Measurements from ENCODE around the gene FADS2. TPM values are rescaled to one million over a fixed set of nuclear protein-coding genes. Genes with fewer than 3 reads are reported as not detected.

FADS2 gene
- total and polyA plus RNA-seq, 9 of the 15 experiments (the other 6 are each of a cell fraction or from before 2014, with no cell fraction given), result 2.9 to 42.8 (median 16.2) TPM

DNA sequence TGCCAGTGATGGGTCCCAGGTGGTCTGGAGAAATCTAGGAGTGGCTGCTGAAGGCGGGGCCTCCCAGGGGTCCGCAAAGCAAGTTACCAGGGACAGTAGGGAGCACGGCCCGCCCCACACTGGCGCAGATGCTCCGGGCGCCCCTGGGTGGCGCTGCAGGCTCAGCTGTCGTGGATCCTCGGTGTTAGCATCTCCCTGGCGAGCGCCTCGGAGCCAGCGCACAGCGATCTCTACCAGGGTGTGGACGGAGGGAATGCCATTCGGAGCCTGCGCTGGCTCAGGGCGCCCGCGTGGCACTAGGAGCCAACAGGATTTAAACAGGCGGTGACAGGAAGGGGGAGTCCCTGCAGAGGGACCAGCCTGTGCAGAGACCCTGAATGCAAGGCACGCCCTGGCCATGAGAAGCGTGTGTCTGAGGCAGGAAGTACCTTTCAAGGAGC lies 43.1 kb downstream of the FADS2 start (continued):
- TF ChIP-seq, protein P1, sequence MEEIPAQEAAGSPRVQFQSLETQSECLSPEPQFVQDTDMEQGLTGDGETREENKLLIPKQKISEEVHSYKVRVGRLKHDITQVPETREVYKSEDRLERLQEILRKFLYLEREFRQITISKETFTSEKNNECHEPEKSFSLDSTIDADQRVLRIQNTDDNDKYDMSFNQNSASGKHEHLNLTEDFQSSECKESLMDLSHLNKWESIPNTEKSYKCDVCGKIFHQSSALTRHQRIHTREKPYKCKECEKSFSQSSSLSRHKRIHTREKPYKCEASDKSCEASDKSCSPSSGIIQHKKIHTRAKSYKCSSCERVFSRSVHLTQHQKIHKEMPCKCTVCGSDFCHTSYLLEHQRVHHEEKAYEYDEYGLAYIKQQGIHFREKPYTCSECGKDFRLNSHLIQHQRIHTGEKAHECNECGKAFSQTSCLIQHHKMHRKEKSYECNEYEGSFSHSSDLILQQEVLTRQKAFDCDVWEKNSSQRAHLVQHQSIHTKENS (CRISPR knock-in tag; IDR thresholded peaks at IDR 0.05), result no peak
- no peak for TF ChIP-seq BDP1 (IDR thresholded peaks at IDR 0.05; ENCODE audit: insufficient read depth, insufficient read length)
- TF ChIP-seq, protein P2, sequence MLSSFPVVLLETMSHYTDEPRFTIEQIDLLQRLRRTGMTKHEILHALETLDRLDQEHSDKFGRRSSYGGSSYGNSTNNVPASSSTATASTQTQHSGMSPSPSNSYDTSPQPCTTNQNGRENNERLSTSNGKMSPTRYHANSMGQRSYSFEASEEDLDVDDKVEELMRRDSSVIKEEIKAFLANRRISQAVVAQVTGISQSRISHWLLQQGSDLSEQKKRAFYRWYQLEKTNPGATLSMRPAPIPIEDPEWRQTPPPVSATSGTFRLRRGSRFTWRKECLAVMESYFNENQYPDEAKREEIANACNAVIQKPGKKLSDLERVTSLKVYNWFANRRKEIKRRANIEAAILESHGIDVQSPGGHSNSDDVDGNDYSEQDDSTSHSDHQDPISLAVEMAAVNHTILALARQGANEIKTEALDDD (IDR thresholded peaks at IDR 0.05), result no peak
- no peak for TF ChIP-seq SP2 (IDR thresholded peaks at IDR 0.05; ENCODE audit: extremely low read depth, low read depth, low read length, poor library complexity, severe bottlenecking)
- TF ChIP-seq STAT5B (CRISPR knock-in tag; IDR thresholded peaks at IDR 0.05), result no peak
- no peak; a peak in 1 of 4 replicates for TF ChIP-seq NONO (IDR thresholded peaks at IDR 0.05; ENCODE audit: low read depth in 2 of 2, low read length in 1 of 2)
- TF ChIP-seq HDAC6 (IDR thresholded peaks at IDR 0.05; ENCODE audit: low read depth, low read length), result no peak
- no peak for TF ChIP-seq ZNF121 (CRISPR knock-in tag; conservative IDR thresholded peaks at IDR 0.05)
- TF ChIP-seq, protein P3, sequence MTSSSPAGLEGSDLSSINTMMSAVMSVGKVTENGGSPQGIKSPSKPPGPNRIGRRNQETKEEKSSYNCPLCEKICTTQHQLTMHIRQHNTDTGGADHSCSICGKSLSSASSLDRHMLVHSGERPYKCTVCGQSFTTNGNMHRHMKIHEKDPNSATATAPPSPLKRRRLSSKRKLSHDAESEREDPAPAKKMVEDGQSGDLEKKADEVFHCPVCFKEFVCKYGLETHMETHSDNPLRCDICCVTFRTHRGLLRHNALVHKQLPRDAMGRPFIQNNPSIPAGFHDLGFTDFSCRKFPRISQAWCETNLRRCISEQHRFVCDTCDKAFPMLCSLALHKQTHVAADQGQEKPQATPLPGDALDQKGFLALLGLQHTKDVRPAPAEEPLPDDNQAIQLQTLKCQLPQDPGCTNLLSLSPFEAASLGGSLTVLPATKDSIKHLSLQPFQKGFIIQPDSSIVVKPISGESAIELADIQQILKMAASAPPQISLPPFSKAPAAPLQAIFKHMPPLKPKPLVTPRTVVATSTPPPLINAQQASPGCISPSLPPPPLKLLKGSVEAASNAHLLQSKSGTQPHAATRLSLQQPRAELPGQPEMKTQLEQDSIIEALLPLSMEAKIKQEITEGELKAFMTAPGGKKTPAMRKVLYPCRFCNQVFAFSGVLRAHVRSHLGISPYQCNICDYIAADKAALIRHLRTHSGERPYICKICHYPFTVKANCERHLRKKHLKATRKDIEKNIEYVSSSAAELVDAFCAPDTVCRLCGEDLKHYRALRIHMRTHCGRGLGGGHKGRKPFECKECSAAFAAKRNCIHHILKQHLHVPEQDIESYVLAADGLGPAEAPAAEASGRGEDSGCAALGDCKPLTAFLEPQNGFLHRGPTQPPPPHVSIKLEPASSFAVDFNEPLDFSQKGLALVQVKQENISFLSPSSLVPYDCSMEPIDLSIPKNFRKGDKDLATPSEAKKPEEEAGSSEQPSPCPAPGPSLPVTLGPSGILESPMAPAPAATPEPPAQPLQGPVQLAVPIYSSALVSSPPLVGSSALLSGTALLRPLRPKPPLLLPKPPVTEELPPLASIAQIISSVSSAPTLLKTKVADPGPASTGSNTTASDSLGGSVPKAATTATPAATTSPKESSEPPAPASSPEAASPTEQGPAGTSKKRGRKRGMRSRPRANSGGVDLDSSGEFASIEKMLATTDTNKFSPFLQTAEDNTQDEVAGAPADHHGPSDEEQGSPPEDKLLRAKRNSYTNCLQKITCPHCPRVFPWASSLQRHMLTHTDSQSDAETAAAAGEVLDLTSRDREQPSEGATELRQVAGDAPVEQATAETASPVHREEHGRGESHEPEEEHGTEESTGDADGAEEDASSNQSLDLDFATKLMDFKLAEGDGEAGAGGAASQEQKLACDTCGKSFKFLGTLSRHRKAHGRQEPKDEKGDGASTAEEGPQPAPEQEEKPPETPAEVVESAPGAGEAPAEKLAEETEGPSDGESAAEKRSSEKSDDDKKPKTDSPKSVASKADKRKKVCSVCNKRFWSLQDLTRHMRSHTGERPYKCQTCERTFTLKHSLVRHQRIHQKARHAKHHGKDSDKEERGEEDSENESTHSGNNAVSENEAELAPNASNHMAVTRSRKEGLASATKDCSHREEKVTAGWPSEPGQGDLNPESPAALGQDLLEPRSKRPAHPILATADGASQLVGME (CRISPR knock-in tag; IDR thresholded peaks at IDR 0.05), result no peak
- TF ChIP-seq PHB2 (IDR thresholded peaks at IDR 0.05; ENCODE audit: low read depth), result no peak
- TF ChIP-seq ARNT (IDR thresholded peaks at IDR 0.05), result no peak
- TF ChIP-seq, protein P4, sequence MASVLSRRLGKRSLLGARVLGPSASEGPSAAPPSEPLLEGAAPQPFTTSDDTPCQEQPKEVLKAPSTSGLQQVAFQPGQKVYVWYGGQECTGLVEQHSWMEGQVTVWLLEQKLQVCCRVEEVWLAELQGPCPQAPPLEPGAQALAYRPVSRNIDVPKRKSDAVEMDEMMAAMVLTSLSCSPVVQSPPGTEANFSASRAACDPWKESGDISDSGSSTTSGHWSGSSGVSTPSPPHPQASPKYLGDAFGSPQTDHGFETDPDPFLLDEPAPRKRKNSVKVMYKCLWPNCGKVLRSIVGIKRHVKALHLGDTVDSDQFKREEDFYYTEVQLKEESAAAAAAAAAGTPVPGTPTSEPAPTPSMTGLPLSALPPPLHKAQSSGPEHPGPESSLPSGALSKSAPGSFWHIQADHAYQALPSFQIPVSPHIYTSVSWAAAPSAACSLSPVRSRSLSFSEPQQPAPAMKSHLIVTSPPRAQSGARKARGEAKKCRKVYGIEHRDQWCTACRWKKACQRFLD (CRISPR knock-in tag; IDR thresholded peaks at IDR 0.05), result 0 out of 2 replicates have a peak, but pooled peaks have one; percentile 22
- TF ChIP-seq ZZZ3 (IDR thresholded peaks at IDR 0.05), result no peak
- no peak for TF ChIP-seq ZC3H8 (IDR thresholded peaks at IDR 0.05)
- peak; percentile 54 to 93 for TF ChIP-seq MAZ (CRISPR knock-in tag; conservative IDR thresholded peaks at IDR 0.05 in 1 of 2, IDR thresholded peaks at IDR 0.05 in 1 of 2)
- TF ChIP-seq PPARD (CRISPR knock-in tag; IDR thresholded peaks at IDR 0.05), result no peak
- TF ChIP-seq, protein P5, sequence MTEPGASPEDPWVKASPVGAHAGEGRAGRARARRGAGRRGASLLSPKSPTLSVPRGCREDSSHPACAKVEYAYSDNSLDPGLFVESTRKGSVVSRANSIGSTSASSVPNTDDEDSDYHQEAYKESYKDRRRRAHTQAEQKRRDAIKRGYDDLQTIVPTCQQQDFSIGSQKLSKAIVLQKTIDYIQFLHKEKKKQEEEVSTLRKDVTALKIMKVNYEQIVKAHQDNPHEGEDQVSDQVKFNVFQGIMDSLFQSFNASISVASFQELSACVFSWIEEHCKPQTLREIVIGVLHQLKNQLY (CRISPR knock-in tag; conservative IDR thresholded peaks at IDR 0.05), result no peak
- TF ChIP-seq ETV6 (IDR thresholded peaks at IDR 0.05; ENCODE audit: borderline replicate concordance in 1 of 2, low read depth in 2 of 2, low read length in 1 of 2), result no peak
- TF ChIP-seq ETV6 (CRISPR knock-in tag; IDR thresholded peaks at IDR 0.05; ENCODE audit: borderline replicate concordance), result no peak
